DND-41 (cell line): ENCODE data around the gene UVSSA.

ENCODE experiments used
- CTCF ChIP-seq: IDR thresholded peaks from 2 replicates; pipeline ENCODE4 v1.5.1; 2012; ENCODE audit warnings: borderline replicate concordance, low read length, moderate library complexity, mild to moderate bottlenecking; ENCODE audit not compliant: poor library complexity, severe bottlenecking; ENCODE audit errors: extremely low read depth
- EZH2 ChIP-seq: IDR thresholded peaks from 3 replicates; pipeline ENCODE4 v1.6.1; 2012; ENCODE audit warnings: borderline replicate concordance, low read depth, mild to moderate bottlenecking, moderate library complexity, low read length, inconsistent platforms; ENCODE audit not compliant: severe bottlenecking

GRCh38 chr4:1409079-1409478, 62.1 kb downstream of the UVSSA start:
- TF ChIP-seq CTCF = no peak
- TF ChIP-seq EZH2 = no peak
